ENCODE results near the gene ROCK2.
A peak's percentile ranks its signal among the peaks of the same experiment; 100 is the strongest.

The ROCK2 gene

GRCh38 chr2:11344342-11344955, at the start of gene ROCK2:
TSS of gene ROCK2 (minus strand) at chr2:11344636. CDS start at chr2:11344136, 500 bp downstream.
- peak; percentile 77 for DNase-seq (ENCODE audit: low spot score)

DNA sequence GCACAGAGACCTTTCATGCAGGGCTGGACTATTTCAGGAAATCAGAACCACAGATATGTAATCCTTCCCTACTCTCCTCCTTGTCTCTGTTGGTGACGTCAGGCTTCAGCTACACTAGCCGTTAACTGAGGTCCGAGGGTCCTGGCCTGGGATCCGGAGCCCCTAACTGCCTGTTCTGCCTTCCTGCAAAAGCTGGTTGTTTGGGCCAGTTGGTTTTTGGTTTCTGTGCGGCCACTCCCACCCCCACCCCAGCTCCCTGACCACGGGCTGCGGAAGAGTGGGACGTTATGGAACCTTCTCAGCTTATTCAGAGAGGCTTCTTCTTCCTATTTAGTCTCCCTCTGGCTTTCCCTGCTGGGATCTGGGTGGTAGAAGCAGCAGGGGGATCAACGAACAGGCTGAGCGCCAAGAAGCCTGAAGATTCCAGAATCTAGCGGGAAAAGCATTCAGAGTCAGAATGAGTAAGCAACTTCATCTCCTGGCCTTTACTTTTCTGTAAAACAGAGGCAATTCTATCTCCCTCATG, 49.3 kb upstream of the ROCK2 start:
- DNase-seq (ENCODE audit: low spot score): no peak

GRCh38 chr2:11391942-11392266, 47.5 kb upstream of the ROCK2 start:
- no peak for DNase-seq (ENCODE audit: low spot score)

GRCh38 chr2:11390399-11390658, 45.9 kb upstream of the ROCK2 start:
- no peak for DNase-seq (ENCODE audit: low spot score)

DNA sequence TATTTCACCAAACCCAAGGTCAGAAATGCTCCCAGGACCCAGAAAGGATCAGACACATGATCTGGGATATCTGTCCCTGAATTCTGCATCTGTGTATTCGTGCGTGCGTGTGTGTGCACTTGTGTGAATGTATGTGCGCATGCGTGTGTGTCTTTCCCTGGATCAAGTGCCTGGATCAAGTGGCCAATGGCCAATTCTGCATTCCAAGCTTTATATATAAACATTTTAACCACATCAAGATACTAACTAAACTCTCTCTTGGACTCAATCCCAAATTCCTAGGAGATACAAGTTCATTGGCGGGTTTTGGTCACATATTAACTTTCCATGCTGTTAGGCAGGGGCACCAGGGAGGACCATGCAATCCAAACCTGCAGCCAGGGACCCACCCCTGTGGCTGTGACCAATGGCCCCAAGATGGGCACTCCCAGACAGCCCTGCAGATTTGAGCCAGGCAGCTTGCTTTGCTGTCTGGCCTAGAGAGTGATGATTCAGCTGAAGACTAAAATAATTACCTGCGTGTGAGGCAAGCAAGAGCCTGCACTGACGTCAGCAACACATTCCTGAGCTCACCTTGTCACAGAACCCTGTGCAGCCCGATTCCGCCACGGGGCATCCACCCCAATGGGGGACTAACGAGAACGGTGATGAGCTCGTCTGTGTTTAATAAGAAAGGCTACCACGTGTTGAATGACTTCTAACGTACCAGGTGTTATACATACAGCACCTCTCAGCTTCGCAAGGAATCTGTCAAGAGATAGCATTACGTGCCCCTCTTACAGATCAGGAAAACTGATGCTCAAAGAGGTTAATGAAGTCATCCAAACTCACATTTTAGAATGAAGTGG, 45.3 kb upstream of the ROCK2 start:
- no peak for DNase-seq (ENCODE audit: low spot score)

DNA sequence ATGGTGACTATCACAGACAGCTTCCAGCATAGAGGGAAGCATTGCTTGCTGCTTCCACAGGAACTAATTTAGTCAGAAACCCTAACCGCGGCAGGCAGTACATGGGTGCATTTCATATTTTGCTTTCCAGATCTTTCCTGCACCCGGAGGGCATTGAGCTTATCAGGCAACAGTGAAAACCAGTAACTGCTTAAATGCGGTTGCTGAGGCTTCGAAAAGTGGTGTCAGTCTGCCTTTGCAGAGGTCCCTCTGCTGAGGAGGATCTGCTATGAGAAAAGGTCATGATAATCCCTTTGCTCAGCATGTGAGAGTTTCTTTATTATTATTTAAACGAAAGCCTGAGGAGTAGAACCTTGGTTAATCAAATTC, 44.6 kb upstream of the ROCK2 start:
- no peak for DNase-seq (ENCODE audit: low spot score)

DNA sequence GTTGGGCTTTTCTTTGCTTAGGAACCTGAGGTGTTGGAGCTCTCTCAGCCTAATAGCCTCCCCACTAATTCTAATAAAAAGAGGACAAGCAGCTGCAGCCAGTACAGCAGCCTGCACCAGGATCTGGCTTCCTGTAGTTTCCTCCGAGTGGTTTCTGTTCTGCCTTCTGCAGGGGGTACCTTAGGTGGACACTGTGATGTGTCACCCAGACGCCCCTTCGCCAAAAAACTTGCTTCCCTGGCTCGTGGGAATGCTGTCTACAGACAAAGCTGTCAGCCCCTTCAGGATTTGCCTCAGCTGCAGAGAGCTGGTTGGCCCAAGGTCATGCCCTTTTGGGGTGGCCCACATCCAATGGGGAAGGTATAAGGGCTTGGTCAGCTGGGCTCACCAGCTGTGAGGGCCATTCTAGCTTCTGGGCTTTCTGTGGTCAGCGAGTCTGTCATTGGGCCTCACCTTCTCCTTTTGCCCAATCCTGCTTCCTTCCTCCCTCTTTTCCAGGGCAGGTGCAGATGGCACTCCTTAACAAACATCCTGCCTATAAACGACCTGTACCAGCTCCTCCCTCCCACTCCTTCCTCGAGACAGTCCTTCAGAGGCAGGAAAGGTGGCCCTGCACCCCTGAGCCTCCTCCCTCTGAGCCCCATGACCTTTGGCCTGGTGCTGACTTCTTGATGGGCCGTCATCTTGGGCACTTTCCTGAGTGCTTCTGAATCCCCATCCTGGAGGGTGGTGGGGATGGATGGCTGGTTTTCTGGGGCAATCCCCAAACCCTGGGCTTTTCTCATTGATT, 44.0 kb upstream of the ROCK2 start:
- DNase-seq (ENCODE audit: low spot score): no peak

DNA sequence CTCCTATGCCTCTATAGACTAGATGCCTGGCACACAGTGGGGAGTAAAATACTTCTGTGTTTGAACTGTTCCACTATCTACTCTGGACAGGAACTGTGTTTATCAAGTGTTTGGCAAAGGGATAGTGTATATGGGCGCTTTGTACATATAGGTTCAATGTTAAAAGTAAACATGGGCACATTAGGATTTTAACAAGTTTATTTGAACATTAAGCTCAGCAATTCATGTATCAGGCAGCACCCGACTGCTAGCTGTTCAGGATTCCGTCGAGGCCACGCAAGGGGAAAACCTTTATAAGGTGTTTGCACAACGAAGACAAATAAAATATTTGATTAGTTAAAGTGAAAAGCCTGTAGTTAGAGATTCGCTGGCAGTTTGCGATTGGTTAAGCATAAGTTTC, 43.4 kb upstream of the ROCK2 start:
- DNase-seq (ENCODE audit: low spot score): no peak

GRCh38 chr2:11387100-11387390, 42.6 kb upstream of the ROCK2 start:
- no peak for DNase-seq (ENCODE audit: low spot score)

DNA sequence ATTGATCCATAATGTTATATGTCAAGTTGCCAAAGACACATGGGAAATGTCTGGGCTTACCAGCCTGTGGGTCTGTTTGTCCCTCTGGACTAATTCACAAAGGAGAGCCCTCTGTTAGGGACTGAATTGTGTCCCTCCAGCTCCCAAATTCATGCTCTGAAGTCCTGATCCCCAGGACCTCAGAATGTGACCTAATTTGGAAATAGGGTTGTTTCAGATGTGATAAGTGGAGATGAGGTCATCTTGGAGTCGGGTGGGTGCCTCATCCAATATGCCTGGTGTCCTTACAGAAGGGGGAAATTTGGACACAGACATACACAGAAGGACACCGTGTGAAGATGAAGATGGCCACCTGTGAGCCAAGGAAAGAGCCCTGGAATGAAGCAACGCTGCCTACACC, 41.4 kb upstream of the ROCK2 start:
- no peak for DNase-seq (ENCODE audit: low spot score)

- no peak for DNase-seq (ENCODE audit: low spot score)
Measured at GRCh38 chr2:11385216-11385615, 40.8 kb upstream of the ROCK2 start.

- no peak for DNase-seq (ENCODE audit: low spot score)
Measured at GRCh38 chr2:11379558-11379957, 35.1 kb upstream of the ROCK2 start.

- no peak for DNase-seq (ENCODE audit: low spot score)
Measured at GRCh38 chr2:11377928-11378545, 33.6 kb upstream of the ROCK2 start.

GRCh38 chr2:11376071-11376470, 31.6 kb upstream of the ROCK2 start:
- no peak for DNase-seq (ENCODE audit: low spot score)

- DNase-seq (ENCODE audit: low spot score): no peak
Measured at GRCh38 chr2:11375689-11376027, 31.2 kb upstream of the ROCK2 start.

DNA sequence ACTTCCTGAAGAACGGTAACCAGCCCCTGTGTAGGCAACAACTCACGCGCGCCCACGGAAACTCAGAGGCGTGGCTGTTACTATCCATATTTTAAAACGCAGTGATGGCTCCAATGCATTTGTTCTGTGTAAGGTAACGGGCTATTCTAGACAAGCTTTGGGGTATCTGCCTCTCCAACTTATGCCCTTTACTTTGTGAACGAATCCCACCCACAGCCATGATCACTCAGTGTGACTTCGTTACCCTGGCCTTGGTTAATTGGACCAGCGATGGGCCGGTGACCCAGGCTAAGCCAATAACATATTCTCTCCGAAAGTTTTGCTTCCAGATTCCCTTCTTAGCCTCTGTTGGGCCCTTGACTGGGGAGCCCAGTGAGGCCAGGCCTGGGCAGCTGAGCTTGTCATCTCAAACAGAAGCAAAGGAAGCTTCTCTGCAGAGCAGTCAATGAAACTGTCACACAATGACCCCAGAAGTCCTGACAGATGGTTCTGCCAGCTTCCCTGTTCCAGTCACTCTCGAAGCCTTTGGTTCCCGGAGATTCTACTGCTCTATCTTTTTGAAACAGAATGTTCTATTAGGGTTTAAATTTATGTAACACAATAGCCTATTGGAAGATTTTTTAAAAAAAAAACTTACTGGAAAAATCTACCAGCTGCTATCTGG, 30.7 kb upstream of the ROCK2 start:
- no peak for DNase-seq (ENCODE audit: low spot score)

DNA sequence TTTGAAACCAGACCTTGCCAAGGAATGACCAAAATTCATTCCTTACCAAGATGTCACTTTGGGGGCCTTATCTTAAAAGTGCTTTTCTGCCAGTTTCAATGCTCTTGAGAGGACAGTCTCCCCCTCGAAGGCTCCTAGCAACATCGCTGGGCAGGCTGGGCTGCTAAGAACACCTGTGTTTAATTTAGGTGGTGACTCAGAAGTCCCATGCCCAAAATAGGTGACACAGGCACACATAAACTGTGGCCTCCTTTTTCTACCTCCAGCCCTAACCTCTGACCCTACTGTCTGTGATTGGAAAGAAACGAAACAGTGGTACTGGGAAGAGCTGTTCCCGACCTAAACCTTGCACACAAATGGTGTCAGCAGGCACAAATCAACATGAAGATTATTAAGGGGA, 28.7 kb upstream of the ROCK2 start:
- DNase-seq (ENCODE audit: low spot score): no peak

GRCh38 chr2:11371092-11371937, 26.9 kb upstream of the ROCK2 start:
- no peak for DNase-seq (ENCODE audit: low spot score)

- no peak for DNase-seq (ENCODE audit: low spot score)
Measured at GRCh38 chr2:11370377-11371091, 26.1 kb upstream of the ROCK2 start.

GRCh38 chr2:11368059-11368572, 23.7 kb upstream of the ROCK2 start:
- no peak for DNase-seq (ENCODE audit: low spot score)

Measured in activated CD4-positive, alpha-beta T cell treated with anti-CD3 and anti-CD28 coated beads, Interleukin-2, Interleukin-4, amounts not matched to agents 100 ng/mL and 50 ng/mL, durations not matched to agents 16 hours and 8 hours (primary cell).